GM19035 (cell line): ENCODE results near the gene FAM181B.

ENCODE experiments used
- ATAC-seq: cut with Tn5 transposase; IDR thresholded peaks from one replicate; pipeline ENCODE4 v1.9.1; 2021; ENCODE audit not compliant: unreplicated experiment

Gene FAM181B

DNA sequence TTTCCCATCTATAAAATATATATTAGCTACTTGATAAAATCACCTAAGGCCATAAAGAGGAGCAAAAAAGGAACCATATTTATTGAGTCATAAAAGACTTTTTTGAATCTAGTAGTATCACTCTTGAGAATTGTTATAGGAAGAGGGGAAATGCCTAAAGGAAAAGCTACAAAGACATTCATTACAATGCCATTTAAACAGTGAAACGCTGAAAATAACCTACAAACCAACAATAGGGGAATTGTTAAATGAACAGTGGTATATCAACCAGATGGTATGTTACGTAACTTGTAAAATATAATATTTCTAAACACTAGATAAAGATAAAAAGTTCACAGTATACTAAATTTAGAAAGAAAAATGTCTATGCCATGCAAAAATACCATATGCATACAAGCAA is 47.5 kb downstream of the FAM181B start:
- no peak for ATAC-seq

GRCh38 chr11:82683029-82683428 is 50.6 kb downstream of the FAM181B start:
- no peak for ATAC-seq

GRCh38 chr11:82682003-82682751 is 51.5 kb downstream of the FAM181B start:
- ATAC-seq: peak; percentile 88

- no peak for ATAC-seq
Measured at GRCh38 chr11:82680252-82680651, 53.4 kb downstream of the FAM181B start.
